ENCODE data around the gene SLC12A6.

SLC12A6 gene

GRCh38 chr15:34334672-34335071 is 2.9 kb downstream of the SLC12A6 start:
- no peaks in the 10 kb centered on the region for H3K9me3 ChIP-seq (ENCODE audit: insufficient read depth, low read depth, low read length)
- H3K79me2 ChIP-seq (ENCODE audit: insufficient read depth, low read length), result peaks cover 84% of the 10 kb centered on the region
- peak overlapping the region; percentile 84 for H3K4me3 ChIP-seq (ENCODE audit: low read length, poor library complexity, severe bottlenecking)
- H3K9ac ChIP-seq (ENCODE audit: low read depth, low read length, poor library complexity, severe bottlenecking), result peak overlapping the region; percentile 91
- no peaks in the 10 kb centered on the region for H3K27me3 ChIP-seq (ENCODE audit: insufficient read depth, low read length, poor library complexity, severe bottlenecking)
- H2AFZ ChIP-seq (ENCODE audit: low read length), result no peak overlapping the region
- H3K36me3 ChIP-seq (ENCODE audit: insufficient read depth, low read length), result no peaks in the 10 kb centered on the region
- peak overlapping the region; percentile 75 for H3K4me2 ChIP-seq (ENCODE audit: low read depth, low read length, poor library complexity, severe bottlenecking)
- H3F3A ChIP-seq (ENCODE audit: low read depth), result peaks cover 34% of the 10 kb centered on the region
- TF ChIP-seq EZH2phosphoT487 (IDR thresholded peaks at IDR 0.05; ENCODE audit: borderline replicate concordance), result no peak
- TF ChIP-seq, protein P1, sequence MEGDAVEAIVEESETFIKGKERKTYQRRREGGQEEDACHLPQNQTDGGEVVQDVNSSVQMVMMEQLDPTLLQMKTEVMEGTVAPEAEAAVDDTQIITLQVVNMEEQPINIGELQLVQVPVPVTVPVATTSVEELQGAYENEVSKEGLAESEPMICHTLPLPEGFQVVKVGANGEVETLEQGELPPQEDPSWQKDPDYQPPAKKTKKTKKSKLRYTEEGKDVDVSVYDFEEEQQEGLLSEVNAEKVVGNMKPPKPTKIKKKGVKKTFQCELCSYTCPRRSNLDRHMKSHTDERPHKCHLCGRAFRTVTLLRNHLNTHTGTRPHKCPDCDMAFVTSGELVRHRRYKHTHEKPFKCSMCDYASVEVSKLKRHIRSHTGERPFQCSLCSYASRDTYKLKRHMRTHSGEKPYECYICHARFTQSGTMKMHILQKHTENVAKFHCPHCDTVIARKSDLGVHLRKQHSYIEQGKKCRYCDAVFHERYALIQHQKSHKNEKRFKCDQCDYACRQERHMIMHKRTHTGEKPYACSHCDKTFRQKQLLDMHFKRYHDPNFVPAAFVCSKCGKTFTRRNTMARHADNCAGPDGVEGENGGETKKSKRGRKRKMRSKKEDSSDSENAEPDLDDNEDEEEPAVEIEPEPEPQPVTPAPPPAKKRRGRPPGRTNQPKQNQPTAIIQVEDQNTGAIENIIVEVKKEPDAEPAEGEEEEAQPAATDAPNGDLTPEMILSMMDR (conservative IDR thresholded peaks at IDR 0.05; ENCODE audit: low read length), result no peak
- H3K9me2 ChIP-seq (replicated peaks; ENCODE audit: low read depth, low read length), result no peaks in the 10 kb centered on the region
- peaks cover 65% of the 10 kb centered on the region for H3K4me1 ChIP-seq (ENCODE audit: insufficient read depth, low read length, poor library complexity, severe bottlenecking)
- H4K20me1 ChIP-seq (ENCODE audit: insufficient read depth, low read length, poor library complexity, severe bottlenecking), result no peaks in the 10 kb centered on the region

GRCh38 chr15:34332553-34333120 is 4.9 kb downstream of the SLC12A6 start:
- Histone ChIP-seq H3K9me3 (ENCODE audit: insufficient read depth, low read depth, low read length) (no peaks in the 10 kb centered on the region), H3K4me1 (ENCODE audit: insufficient read depth, low read length, poor library complexity, severe bottlenecking) (peaks cover 76% of the 10 kb centered on the region), H3F3A (ENCODE audit: low read depth) (peaks cover 34% of the 10 kb centered on the region), H2AFZ (ENCODE audit: low read length) (no peak overlapping the region), H3K4me2 (ENCODE audit: low read depth, low read length, poor library complexity, severe bottlenecking) (peak overlapping the region; percentile 75), H4K20me1 (ENCODE audit: insufficient read depth, low read length, poor library complexity, severe bottlenecking) (no peaks in the 10 kb centered on the region), H3K9ac (ENCODE audit: low read depth, low read length, poor library complexity, severe bottlenecking) (peak overlapping the region; percentile 91), H3K27me3 (ENCODE audit: insufficient read depth, low read length, poor library complexity, severe bottlenecking) (no peaks in the 10 kb centered on the region), H3K36me3 (ENCODE audit: insufficient read depth, low read length) (no peaks in the 10 kb centered on the region), H3K4me3 (ENCODE audit: low read length, poor library complexity, severe bottlenecking) (peak overlapping the region; percentile 84), H3K79me2 (ENCODE audit: insufficient read depth, low read length) (peaks cover 93% of the 10 kb centered on the region), H3K9me2 (replicated peaks; ENCODE audit: low read depth, low read length) (no peaks in the 10 kb centered on the region)
- no peak for TF ChIP-seq EZH2phosphoT487 (IDR thresholded peaks at IDR 0.05; ENCODE audit: borderline replicate concordance)
- TF ChIP-seq, protein P1 (conservative IDR thresholded peaks at IDR 0.05; ENCODE audit: low read length), result no peak

DNA sequence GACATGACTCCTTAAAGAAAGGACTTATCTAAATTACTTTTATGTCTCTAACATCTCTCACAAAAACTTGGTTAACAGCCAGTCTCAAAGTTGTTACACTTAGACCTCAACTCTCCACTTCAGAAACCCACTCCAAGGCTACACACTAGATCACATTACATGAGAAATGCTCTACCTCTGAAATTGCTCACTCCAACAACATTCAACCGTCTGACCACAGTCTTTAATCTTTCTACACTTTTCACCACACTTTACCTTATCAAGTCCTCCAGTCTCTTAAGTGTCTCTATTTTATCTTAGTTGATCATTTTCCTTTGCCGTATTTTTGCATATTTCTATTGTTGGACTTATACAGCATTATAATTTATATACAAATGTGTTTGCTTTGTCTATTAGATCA is 5.8 kb downstream of the SLC12A6 start:
- H3F3A ChIP-seq (ENCODE audit: low read depth), result peaks cover 34% of the 10 kb centered on the region
- H3K4me2 ChIP-seq (ENCODE audit: low read depth, low read length, poor library complexity, severe bottlenecking), result peak overlapping the region; percentile 75
- H3K27me3 ChIP-seq (ENCODE audit: insufficient read depth, low read length, poor library complexity, severe bottlenecking), result no peaks in the 10 kb centered on the region
- H3K79me2 ChIP-seq (ENCODE audit: insufficient read depth, low read length), result peaks cover 93% of the 10 kb centered on the region
- H3K36me3 ChIP-seq (ENCODE audit: insufficient read depth, low read length), result no peaks in the 10 kb centered on the region
- H3K9me2 ChIP-seq (replicated peaks; ENCODE audit: low read depth, low read length), result no peaks in the 10 kb centered on the region
- peak overlapping the region; percentile 91 for H3K9ac ChIP-seq (ENCODE audit: low read depth, low read length, poor library complexity, severe bottlenecking)
- no peaks in the 10 kb centered on the region for H4K20me1 ChIP-seq (ENCODE audit: insufficient read depth, low read length, poor library complexity, severe bottlenecking)
- TF ChIP-seq, protein P1 (conservative IDR thresholded peaks at IDR 0.05; ENCODE audit: low read length), result no peak
- TF ChIP-seq EZH2phosphoT487 (IDR thresholded peaks at IDR 0.05; ENCODE audit: borderline replicate concordance), result no peak
- H3K4me1 ChIP-seq (ENCODE audit: insufficient read depth, low read length, poor library complexity, severe bottlenecking), result peaks cover 79% of the 10 kb centered on the region
- H3K9me3 ChIP-seq (ENCODE audit: insufficient read depth, low read depth, low read length), result no peaks in the 10 kb centered on the region
- no peak overlapping the region for H2AFZ ChIP-seq (ENCODE audit: low read length)
- peak overlapping the region; percentile 84 for H3K4me3 ChIP-seq (ENCODE audit: low read length, poor library complexity, severe bottlenecking)
